Embryonic facial prominence (tissue), 1 donor: Measurements from ENCODE around the gene NLRC5.
"Not testable (repeated sequence)": the region's sequence is repeated elsewhere in the genome, so short reads cannot be mapped to it uniquely, and the experiment has no call there.

Source experiments
- DNase-seq: peaks from one replicate; pipeline ENCODE4 v3.0.0-alpha.2; 2016; ENCODE audit errors: extremely low spot score

The NLRC5 gene

DNA sequence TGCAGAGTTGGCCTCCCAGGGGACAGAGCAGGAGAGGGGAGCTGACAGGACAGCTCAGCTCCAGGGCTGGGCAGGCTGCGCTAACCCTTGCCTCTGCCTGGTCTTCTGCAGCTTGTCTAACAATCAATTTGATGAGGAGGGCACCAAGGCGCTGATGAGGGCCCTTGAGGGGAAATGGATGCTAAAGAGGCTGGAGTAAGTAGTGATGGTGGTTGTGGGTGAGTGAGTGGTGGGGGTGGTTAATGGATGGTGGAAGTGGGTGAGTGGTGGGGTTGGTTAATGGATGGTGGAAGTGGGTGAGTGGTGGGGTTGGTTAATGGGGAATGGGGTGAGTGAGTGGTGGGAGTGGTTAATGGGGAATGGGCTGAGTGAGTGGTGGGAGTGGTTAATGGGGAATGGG is 81.1 kb downstream of the NLRC5 start:
- no peak for DNase-seq

DNA sequence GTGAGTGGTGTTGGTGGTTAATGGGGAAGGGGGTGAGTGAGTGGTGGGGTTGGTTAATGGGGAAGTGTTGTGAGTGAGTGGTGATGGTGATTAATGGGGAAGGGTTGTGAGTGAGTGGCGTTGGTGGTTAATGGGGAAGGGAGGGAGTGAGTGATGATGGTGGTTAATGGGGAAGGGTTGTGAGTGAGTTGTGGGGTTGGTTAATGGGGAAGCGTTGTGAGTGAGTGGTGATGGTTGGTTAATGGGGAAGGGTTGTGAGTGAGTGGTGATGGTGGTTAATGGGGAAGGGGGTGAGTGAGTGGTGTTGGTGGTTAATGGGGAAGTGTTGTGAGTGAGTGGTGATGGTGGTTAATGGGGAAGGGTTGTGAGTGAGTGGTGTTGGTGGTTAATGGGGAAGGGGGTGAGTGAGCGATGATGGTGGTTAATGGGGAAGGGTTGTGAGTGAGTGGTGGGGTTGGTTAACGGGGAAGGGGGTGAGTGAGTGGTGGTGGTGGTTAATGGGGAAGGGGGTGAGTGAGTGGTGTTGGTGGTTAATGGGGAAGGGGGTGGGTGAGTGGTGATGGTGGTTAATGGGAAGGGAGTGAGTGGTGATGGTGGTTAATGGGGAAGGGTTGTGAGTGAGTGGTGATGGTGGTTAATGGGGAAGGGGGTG is 81.8 kb downstream of the NLRC5 start:
- DNase-seq: not testable (repeated sequence)

DNA sequence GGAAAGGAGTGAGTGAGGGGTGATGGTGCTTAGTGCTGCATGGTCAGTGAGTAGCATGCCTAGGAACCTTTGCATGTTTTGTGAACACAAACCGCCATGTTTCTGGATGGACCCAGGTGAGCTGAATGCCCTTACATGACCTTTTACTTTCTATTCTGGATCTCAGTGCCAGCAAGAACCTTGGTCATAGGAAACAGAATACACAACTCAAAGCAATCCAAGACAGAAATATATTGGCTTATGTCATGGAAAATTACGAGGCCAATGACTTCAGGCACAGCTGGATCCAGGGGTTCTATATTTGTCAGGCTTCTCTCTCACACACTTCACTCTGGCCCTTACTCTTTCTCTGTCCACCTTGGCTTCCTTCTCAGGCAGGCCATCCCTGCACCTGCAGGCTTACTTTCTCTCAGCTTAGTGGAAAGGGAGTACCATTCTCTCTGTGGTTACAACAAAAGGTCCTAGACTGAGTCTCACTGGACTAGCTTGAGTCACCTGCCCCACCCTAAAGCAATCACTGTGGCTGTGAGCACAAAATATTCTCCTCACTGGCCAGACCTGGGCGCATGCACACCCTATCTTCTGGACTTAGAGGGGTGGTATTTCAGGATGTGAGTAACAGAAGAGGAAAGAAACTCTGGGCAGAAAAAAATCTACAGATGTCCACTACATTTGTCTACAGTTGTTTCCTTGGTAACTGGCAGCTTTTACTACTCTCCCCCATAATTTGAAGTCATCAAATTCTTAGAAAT is 82.7 kb downstream of the NLRC5 start:
- DNase-seq: no peak

DNA sequence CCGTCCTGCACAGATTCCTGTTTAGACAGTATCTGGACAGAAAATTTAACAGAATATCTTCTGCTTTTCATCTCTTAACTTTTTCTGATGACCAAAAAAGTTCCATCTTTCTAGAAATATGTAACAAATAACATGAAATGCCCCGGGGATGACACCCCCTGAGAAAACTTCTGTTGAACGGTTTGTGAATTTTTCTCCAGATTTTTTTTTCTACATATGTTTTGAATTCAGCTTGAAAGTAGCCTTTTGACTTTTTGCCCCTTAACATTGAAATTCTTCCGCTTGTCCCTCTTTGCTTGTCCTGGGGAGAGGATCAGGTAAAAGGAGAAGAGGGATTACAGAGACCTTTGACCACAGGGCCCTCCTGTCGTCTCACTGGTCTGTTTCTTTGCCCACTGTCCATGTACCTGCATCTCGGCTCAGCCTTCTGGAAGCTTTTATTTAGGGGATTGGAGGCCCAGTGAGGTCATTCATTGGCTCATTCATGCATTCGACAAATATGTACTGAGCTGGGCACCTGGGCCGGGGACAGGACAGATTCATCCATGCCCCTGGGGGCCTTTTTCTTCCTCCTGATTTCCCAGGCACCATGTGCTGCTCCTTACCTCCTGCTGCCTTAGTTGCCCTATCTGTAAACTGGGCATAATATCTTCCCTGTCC is 83.4 kb downstream of the NLRC5 start:
- no peak for DNase-seq

DNA sequence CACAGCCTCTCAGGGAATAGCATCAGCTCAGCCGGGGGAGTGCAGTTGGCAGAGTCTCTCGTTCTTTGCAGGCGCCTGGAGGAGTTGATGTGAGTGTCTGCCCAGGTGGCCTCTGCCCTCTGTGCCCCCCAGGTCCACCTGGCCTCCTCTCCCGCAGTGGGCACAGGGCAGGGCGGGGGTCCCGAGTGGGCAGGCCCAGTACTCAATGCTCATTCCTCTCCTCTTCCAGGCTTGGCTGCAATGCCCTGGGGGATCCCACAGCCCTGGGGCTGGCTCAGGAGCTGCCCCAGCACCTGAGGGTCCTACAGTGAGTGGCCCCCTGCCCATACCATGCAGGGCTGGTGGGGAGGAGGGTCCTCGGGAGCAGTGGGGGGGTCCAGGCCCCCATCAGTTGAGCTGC is 88.4 kb downstream of the NLRC5 start:
- no peak for DNase-seq

DNA sequence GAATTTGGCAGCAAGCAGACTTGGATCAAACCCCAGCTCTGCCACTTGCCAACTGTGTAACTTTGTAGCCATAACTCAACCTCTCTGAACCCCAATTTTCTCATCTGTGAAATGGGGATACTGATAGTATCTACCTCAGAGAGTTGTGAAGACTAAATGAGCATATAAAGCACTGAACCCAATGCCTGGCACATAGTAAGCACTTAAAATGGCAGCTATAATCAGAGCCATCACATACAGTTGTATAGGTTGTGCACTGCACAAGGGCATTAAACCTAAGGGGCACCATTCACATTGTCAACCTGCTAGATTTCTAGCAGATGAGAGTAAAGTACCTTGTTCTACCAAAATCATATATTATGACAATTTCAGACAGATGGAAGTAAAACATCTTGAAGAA is 92.4 kb downstream of the NLRC5 start:
- DNase-seq: no peak

DNA sequence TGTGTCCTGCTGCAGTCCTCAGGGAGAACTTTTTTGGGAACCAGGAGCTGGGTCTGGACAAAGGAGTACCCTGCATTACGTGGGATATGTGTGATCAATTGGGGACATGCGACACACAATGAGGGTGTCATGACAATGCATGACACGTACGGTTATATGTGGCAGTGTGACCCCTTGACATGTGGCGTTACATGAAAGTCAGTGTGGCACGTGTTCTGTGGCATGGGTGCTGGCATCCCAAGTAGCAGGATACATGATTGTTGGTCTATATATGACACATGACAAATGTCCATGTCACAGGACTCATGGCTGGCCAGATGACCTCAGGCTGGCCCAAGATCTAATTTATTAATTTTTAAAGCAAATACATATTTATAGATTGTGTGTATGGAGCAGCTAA is 93.3 kb downstream of the NLRC5 start:
- DNase-seq: no peak

DNA sequence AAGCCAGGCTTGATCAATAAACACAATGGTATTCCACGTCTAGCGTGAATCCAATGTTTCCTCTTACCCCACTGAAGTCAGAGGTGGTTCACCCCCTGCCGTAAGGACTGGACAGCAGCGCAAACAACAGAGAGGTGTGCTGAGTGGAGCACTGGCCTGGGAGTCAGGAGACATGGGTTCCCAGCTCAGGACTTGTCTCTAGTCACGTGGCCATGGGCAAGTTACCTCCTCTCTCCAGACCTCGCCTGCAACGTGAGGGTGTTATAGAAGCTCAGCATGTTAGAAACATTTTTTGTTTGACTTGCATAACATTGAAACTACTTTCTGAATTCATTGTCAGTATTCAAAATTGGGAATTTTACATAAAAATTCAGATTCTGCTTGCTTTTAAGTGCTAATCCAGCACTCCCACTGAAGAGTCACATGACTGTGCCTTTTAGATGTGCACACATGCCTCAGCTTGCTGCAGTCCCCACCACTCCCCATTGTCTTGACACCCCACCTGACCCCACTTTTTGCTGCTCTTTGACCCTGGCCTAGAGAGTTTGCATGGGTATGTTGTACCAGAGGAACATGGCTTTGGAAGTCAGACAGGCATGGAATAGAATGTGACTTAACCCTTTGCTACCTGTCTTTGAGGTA is 94.2 kb downstream of the NLRC5 start:
- no peak for DNase-seq

DNA sequence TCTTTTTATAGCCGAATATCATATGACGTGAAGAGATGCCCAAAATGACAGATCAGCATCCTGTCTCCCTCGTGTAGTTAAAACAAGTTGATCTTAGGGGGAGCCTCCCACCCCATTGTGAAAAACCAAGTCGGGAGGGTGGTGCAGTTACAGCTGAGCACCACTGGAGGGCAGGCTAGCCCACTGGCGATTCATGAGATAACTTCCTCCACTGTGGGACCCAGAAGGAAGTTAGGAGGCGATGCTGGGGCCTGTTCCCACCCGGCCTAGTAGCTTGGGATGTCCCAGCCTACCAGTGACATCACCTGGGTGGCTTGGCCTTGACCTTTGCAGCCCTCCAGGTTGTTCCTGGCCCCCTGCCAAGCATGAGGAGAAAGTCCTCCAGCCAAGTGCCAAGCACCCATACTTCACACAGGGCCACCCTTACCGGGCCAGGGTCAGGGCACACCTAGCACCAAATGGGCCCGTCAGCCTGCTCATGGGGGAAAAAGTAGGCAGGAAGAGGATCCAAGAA is 95.0 kb downstream of the NLRC5 start:
- DNase-seq: peak; percentile 55

DNA sequence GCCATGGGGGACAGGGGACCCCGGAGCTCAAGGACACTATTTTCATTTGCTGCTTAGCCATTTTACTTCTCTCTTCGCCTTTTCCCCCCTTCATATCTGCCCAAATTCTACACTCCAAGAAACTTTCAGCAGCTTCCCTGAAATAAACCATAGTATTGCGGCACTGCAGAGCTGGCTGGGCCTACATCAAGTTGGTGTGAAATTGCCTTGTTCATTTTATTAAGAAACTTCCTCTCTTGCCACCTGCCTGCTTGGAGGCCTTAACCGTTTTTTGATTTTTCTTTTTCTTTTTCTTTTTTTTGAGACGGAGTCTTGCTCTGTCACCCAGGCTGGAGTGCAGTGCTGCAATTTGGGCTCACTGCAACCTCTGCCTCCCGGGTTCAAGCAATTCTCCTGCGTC is 95.6 kb downstream of the NLRC5 start:
- DNase-seq: no peak

DNA sequence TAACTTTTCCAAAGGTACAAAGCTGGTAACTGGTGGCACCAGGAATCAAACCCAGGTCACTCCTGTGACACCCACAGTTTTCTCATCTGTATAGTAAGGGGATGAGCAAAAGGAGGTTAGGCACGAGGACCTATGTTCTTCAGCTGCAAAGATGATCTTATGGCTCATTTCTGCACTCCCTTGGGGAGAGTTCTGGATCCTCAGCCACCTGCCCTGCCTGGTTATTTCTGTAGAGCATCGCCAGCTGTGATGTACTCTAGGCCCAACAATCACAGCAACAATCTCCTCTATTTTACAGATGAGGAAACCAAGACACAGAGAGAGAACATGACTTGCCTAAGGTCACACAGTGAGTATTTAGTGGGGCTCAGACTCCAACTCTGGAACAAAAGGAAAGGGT is 97.6 kb downstream of the NLRC5 start:
- no peak for DNase-seq

DNA sequence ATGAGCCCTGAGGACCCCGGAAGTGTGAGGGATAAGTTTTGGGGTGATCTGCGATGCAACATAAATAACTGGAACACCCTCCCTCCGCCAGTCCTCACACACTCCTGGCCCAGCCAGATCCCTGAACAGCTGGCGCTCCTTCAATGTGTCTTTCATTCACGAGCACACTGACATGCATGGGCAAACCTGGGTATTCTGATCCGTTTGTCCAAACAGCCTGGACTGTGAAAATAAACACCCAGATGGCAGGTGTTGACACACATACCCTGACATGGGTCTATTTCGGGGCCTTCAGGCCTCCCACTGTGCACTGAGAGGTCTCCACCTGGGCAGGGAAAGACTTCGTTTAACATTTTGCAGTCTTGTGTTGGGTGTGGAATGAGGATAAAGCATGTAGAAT is 100.0 kb downstream of the NLRC5 start:
- DNase-seq: no peak

DNA sequence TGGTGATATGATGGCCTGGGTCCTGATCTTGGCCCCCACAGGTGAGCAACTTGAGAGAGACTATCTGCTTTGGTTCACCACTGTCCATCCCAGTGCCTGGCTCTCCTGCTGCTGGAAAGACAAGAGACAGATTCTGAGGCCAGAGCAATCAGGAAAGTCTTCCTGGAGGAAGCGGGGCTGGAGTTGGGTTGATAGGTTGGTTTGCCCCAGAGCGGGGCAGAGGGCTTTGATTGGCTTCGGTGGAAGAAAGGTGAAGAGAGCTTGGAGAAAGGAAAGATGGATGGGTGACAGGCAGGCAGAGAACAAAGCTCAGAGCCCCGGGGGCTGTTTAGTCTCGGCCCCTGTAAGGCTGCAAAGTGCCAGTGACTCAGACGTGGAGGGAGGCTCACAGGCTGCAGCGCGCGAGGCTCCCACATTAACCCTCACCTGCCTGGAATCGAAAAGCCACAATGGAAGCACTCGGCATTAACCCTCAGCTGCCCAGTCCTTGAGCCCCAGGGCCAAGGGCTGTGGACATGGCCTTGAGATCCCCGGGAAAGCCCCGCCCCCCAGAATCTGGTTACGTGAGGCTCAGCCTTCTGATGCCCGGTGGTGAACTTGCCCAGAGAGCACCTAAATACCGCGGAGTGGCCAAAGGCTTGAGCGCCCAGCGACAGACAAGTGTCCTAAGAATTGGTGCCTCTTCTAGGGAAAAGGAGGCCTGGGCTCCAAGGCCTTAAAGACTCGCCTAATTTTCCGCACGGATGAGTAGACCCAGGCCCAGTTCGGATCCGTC is 102.0 kb downstream of the NLRC5 start:
- DNase-seq: no peak

DNA sequence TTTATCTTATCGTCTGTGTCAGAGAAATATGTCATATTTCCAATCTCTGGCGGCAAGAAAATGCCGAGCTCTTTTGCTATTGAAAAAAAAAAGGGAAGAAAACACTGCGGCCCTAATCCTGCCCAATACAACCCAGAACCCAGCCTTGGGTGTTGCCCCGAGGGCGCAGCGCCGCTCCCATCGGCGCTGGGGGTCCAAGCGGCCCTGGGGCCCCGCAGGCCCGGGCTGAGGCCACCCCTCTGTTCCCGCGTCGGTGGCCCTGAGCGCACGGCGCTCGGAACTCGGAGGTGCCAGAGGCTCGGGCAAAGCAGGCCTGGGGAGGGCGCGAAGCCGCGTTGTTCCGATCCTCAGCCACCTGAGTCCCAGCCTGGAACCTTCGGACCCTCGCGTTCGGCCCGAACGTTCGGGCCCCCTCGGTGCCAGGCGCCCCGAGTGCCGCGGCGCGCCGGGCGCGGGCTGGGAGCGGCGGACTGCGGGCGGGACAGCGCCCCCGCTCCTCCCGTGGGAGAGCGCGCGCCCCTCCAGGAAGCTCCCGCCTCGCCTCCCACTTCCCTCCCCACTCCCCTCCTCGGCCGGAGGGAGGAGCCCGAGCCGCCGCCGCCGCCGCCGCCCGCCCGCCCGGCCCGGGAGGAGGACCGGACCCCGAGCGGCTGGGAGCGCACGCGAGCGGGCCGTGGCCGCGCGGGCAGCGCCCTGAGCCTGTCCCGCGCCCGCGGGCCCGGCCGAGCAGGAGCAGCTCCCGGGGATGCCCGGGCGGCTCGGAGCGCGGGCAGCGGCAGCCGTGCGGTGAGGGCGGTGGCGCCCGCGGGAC is 102.8 kb downstream of the NLRC5 start, which contains the start of gene CPNE2:
Gene CPNE2, plus strand, starts transcription at position 609 of the 811 bp plus-strand sequence. CDS start 18,160 bp downstream, outside the sequence.
- DNase-seq: no peak

DNA sequence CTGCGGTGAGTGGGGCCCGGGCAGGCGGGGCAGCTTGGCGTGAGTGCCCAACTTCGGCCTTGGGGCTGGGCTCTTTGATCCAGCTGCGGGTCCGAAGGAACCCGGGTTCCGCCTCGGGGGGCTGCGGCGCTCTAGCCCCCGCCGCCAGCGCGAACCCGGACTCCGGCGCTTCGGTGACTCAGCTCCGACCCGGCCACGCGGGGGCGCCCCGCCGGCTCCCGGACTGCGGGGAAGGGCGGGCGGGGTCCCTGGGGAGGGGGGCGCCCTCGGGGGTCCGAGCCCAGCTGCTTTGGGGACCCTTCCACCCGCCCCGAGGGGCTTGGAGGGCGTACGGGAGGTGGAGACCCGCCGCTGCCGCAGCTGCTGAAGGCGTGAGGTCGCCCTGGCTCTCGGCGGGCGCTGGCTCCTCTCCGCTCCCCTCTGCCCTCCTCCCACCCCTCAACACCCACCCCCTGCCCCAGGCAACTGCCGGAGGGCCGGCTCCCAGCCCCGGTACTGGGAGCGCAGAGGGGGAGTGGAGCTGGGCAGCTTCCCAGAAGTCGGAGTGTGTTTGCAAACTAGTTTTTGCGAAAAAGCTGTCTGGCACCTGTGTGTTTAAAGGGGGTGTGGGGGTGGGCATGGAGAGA is 103.5 kb downstream of the NLRC5 start:
- DNase-seq: no peak

DNA sequence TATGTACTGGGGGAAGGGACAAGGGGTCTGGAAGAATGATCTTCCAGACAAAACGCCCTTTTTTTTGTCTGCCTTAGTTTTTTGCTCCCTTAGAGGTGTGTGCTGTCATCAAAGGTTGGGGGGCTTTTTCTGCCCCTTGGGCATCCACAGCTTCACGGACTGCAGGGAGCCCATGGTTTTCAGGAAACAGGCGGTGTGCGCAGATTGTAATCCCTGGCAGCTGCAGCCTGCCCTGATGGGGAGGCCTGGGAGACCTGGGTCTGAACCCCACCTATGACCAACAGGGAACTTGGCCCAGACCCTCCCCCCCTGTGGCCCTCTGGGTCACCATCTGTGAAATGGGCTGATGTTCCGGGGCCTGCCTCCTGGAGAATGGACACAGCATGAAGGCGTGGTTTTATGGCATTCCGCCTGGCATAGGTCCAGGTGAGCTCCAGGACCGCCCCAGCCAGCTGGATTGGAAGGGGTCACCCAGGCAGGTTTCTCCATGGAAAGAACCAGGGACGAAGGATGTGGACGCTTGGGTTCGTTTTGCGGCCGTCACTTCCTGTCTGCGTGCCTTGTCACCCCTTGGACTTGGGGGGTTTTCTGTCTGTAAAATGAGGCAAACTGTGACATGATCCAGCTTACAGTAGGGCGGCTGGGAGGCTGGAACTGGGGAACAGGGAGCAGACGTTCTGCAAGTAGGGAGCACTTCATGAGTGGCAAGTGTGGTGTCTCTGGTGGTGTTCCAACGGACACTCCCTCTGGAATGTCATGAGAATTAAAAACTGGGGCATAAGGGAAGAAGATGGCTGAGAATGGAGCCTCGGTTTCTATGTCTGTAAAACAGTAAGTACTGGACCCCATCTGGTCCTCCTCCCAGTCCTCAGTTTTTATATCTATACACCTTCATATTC is 104.6 kb downstream of the NLRC5 start:
- no peak for DNase-seq

DNA sequence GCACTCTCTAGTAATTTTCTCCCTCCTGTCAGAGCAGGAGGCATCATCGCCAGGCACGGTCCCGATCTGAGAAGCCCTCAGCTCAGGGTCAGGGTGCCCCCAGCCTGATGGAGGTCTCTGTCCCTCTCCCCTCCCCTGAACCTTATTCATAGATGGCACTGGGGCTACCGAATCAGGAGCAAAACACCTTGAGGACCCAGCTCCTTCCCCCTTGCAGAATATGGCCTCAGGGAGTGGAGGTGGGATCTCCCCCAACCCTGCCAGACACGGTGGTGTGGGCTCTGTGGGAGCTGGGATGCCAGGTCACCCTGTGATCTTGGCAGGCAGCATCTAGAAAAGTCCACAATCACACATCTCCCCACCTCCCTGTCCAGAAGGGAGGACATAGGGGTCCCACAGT is 105.6 kb downstream of the NLRC5 start:
- no peak for DNase-seq

DNA sequence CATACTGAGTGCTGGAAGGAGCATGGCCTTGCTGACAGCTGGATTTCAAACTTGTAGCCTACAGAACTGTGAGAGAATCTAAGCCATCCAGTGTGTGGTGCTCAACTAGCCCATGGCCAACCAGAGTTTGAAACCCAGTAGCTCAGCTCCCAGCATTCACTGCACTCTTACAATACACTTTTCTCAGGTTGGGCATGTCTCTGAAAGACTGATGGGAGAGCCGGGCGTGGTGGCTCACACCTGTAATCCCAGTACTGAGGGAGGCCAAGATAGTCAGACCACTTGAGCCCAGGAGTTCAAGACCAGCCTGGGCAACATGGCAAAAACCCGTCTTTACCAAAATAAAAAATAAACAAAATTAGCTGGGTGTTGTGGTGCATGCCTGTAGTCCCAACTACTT is 106.8 kb downstream of the NLRC5 start:
- no peak for DNase-seq

DNA sequence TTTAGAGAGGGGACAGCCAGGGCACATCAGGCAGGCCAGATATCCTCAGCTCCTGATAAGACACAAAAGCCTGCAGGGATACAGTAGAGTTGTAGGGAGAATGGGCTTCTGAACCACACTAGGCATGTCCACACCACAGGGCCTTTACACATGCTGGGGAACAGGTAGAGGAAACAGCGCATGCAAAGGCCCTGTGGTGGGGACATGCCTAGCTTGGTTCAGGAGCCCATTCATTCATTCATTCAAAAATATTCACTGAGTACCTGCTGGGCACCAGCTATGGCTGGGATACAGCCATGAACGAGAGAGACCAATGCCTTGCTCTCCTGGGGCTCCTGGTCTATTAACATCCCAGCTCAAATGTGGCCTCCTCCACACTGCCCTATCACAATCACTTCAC is 107.4 kb downstream of the NLRC5 start:
- DNase-seq: no peak
